Pons (tissue), 1 donor: ENCODE results near the gene NHS.
"Not testable (repeated sequence)": the region's sequence is repeated elsewhere in the genome, so short reads cannot be mapped to it uniquely, and the experiment has no call there.

Experiments used
- DNase-seq: peaks from one replicate; pipeline ENCODE4 v3.0.0-alpha.2; 2016; ENCODE audit warnings: low spot score

Gene NHS

GRCh38 chrX:17405225-17405969 lies 30.4 kb downstream of the NHS start:
- DNase-seq, result no peak

- DNase-seq, result no peak
Measured at GRCh38 chrX:17409566-17410290, 34.7 kb downstream of the NHS start.

- DNase-seq, result no peak
Measured at GRCh38 chrX:17410651-17411050, 35.7 kb downstream of the NHS start.

- no peak for DNase-seq
Measured at GRCh38 chrX:17411205-17411604, 36.2 kb downstream of the NHS start.

GRCh38 chrX:17412692-17413091 lies 37.7 kb downstream of the NHS start:
- no peak for DNase-seq

- no peak for DNase-seq
Measured at GRCh38 chrX:17413228-17413627, 38.2 kb downstream of the NHS start.

- DNase-seq, result no peak
Measured at GRCh38 chrX:17414027-17414658, 39.1 kb downstream of the NHS start.

- DNase-seq, result no peak
Measured at GRCh38 chrX:17414839-17415238, 39.8 kb downstream of the NHS start.

- DNase-seq, result no peak
Measured at GRCh38 chrX:17415242-17415810, 40.3 kb downstream of the NHS start.

- DNase-seq, result no peak
Measured at GRCh38 chrX:17417372-17417771, 42.4 kb downstream of the NHS start.

GRCh38 chrX:17425136-17425535 lies 50.1 kb downstream of the NHS start:
- no peak for DNase-seq

- no peak for DNase-seq
Measured at GRCh38 chrX:17425551-17425950, 50.6 kb downstream of the NHS start.

- DNase-seq, result no peak
Measured at GRCh38 chrX:17431171-17431570, 56.2 kb downstream of the NHS start.

- no peak for DNase-seq
Measured at GRCh38 chrX:17432158-17432557, 57.2 kb downstream of the NHS start.

GRCh38 chrX:17433965-17434364 lies 59.0 kb downstream of the NHS start:
- no peak for DNase-seq

- no peak for DNase-seq
Measured at GRCh38 chrX:17435476-17435875, 60.5 kb downstream of the NHS start.

GRCh38 chrX:17438221-17438620 lies 63.2 kb downstream of the NHS start:
- no peak for DNase-seq

- no peak for DNase-seq
Measured at GRCh38 chrX:17440258-17440657, 65.3 kb downstream of the NHS start.

- no peak for DNase-seq
Measured at GRCh38 chrX:17440836-17441235, 65.8 kb downstream of the NHS start.

GRCh38 chrX:17441965-17442364 lies 67.0 kb downstream of the NHS start:
- DNase-seq, result no peak

- DNase-seq, result no peak
Measured at GRCh38 chrX:17442898-17443297, 67.9 kb downstream of the NHS start.

- DNase-seq, result no peak
Measured at GRCh38 chrX:17443556-17443955, 68.6 kb downstream of the NHS start.

GRCh38 chrX:17446269-17446668 lies 71.3 kb downstream of the NHS start:
- not testable (repeated sequence) for DNase-seq
